Lower leg skin (tissue), 3 donors: ENCODE measurements around the gene DDX10.

ENCODE experiments used
- CTCF ChIP-seq, 3 donors: fragments of 450-650 bp; IDR thresholded peaks; one replicate each; pipeline ENCODE4 v1.5.1; 2016; ENCODE audit warnings: antibody characterized with exemption in 3 of 3, mild to moderate bottlenecking in 3 of 3, moderate library complexity in 2 of 3
- POLR2A ChIP-seq, 2 donors: fragments of 450-650 bp; IDR thresholded peaks; one replicate each; pipeline ENCODE4 v1.6.1; 2016 to 2017; ENCODE audit warnings: antibody characterized with exemption in 2 of 2, mild to moderate bottlenecking in 1 of 2, moderate library complexity in 1 of 2

GRCh38 chr11:108970221-108970991 lies 305.5 kb downstream of the DDX10 start:
- no peak for TF ChIP-seq CTCF (IDR thresholded peaks at IDR 0.05)
- no peak for TF ChIP-seq POLR2A (IDR thresholded peaks at IDR 0.05)
